ENCODE results near the gene NEK4. TPM values are rescaled to one million over a fixed set of nuclear protein-coding genes. Genes with fewer than 3 reads are reported as not detected.
"Not testable (repeated sequence)": the region's sequence is repeated elsewhere in the genome, so short reads cannot be mapped to it uniquely, and the experiment has no call there.

The NEK4 gene
- total RNA-seq, 2 experiments from 2014 or later, result 29.4 to 29.7 TPM

DNA sequence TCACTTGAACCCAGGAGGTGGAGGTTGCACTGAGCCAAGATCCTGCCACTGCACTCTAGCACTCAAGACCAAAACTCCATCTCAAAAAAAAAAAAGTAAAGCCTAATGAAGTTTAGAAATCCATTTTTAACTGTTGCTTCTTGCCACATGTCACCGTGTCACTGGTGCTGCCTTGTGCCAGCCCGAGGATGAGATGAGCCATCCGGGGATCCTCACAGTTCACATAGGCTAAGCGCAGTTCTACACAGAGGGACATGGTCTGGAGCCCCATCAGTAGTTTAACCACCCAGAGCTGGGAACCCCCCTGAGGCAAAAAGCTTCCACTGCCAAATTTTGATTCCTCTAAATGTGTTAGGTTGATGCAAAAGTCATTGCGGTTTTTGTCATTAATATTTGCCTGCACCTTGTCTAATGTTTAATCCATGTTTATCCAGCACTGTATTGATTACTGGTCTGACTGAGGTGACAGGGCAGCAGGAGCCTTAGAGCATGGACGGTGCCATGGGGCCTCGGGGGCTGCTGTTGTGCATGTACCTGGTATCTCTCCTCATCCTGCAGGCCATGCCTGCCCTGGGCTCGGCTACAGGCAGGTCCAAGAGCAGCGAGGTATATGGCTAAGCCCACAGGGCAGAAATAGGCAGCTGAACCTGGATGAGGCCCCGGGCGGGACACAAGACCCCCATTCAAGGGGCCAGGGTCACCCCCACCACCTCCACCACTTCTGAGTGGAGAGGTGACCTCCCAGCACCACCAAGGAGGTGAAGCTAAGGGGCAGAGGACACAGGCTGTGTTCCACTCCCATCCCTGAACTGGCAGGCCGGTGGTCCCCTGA, 6.6 kb upstream of the NEK4 start, which contains the start of gene ITIH1:
TSS of gene ITIH1 (plus strand) at position 473 of the 832 bp plus-strand sequence. CDS start at position 490, 17 bp downstream.
- Mint-ChIP-seq H3K36me3 (no peaks in the 10 kb centered on the region), H3K4me1 (no peaks in the 10 kb centered on the region), H3K27me3 (peaks cover 7% of the 10 kb centered on the region), H3K9me3 (no peaks in the 10 kb centered on the region), H3K4me3 (no peak within 1 kb of the TSS), H3K27ac (no peak within 1 kb of the TSS)
- no peak for DNase-seq

DNA sequence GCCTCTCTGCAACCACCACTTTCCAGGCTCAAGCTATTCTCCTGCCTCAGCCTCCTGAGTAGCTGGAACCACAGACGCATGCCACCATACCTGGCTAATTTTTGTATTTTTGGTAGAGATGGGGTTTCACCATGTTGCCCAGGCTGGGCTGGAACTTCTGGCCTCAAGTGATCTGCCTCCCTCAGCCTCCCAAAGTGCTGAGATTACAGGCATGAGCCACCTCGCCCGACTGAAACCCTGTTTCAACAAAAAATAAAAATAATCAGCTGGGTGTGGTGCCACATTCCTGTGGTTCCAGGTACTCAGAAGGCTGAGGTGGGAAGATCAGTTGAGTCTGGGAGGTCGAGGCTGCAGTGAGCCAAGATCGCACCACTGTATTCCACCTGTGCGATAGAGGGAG, 5.7 kb upstream of the NEK4 start:
- H3K9me3 Mint-ChIP-seq, H3K27me3 Mint-ChIP-seq, H3K4me3 Mint-ChIP-seq, H3K27ac Mint-ChIP-seq, H3K4me1 Mint-ChIP-seq, H3K36me3 Mint-ChIP-seq, DNase-seq: not testable (repeated sequence)

DNA sequence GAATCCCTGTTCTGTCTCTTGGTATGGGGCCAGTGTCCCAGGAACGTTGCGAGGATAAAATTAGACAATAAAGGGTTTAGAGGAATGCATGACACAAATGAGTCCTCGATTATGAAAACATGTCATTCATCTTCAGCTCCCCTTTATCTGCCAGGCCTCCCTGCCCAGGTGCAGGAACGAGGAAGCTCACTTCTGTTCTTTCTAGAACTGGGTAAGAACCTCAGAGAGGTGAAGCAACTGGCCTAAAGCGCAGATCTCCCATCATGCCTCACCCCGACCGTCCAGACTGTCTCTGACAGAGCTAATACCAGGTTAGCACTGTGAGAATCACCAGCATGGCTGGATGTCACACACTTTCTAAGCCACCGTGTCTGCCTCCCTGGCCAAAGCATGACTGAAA, 5.1 kb upstream of the NEK4 start:
- no peak overlapping the region for H3K27ac Mint-ChIP-seq
- no peak overlapping the region for H3K4me3 Mint-ChIP-seq
- peaks cover 2% of the 10 kb centered on the region for H3K4me1 Mint-ChIP-seq
- H3K36me3 Mint-ChIP-seq, result no peaks in the 10 kb centered on the region
- DNase-seq, result no peak
- no peaks in the 10 kb centered on the region for H3K27me3 Mint-ChIP-seq
- no peaks in the 10 kb centered on the region for H3K9me3 Mint-ChIP-seq

DNA sequence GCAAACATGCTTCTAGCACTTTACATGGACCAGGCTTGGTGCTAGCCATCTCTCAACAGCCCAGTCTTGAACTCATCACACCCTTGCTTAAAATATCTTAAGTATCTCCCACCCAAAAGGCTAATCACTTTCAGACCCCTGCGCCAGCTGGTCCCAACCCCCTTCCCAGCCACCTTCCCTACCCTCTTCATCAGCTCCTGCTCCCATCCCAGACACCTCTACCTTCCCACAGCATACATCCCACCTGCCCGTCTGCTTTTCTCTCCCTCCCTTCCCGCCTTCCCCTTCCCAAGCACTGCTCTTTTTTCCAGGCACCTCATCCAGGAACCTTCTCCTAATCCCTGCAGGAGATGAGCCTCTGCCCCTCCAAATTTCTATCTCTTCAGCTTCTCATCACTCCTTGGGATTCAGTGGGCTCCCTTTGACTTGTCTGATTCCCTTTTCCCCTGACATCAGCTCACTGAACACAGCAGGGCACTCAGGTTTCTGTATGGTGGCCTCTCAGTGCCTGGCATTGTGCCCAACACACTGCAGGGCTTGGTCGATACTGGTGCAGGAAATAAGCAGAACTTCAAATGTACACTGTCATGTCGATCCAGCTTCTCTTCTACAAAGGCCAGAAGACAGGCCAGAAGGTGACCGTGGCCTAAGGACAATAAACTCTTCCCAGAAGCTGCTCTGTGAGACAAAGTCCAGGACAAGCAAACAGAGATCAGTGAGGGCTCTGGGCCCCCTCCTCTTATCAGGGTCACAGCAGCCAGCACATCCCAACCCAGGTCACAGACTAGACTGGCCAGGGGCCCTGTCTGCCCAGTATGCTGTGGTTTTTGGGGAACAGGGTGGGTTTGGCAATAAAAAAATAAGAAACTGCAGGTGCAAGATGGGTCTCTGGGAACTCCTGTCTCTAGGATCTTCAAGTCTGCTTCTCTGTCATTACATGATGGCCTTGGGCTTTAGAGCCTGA, 4.4 kb upstream of the NEK4 start:
- Mint-ChIP-seq H3K9me3 (no peaks in the 10 kb centered on the region), H3K4me3 (no peak overlapping the region), H3K36me3 (no peaks in the 10 kb centered on the region), H3K27ac (no peak overlapping the region), H3K27me3 (no peaks in the 10 kb centered on the region), H3K4me1 (peaks cover 2% of the 10 kb centered on the region)
- DNase-seq, result no peak

DNA sequence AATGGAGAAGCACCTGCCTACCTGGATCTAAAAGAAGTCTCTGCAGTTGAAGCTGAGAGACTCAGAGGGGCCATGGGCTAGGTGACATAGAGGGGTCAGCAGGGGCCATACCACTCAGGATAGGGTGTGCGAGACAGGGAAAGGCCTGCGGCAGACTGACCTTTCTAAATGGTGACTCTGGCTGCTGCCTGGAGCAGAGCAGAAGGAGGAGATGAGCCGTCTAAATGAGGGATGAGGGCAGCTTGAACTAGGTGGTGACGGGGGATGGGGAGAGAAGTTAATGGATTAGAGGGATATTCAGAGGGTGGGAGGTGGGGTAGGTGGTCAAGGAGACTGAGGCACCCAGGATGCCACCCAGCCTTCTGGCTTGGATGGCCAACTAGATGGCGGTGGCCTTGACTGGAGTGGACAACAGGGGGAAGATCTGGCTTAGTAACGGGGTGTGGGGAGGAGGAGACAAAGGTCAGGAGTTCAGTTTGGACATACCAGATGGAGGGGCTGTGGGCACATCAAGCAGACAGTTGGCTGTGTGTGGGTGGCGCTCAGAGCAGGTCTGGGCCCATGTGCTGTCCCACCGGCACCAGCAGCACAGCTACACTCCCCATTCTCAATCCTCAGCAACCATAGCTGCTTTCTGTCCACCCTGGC, 3.5 kb upstream of the NEK4 start:
- H3K4me1 Mint-ChIP-seq, result peaks cover 10% of the 10 kb centered on the region
- no peak overlapping the region for H3K27ac Mint-ChIP-seq
- H3K4me3 Mint-ChIP-seq, result no peak overlapping the region
- H3K36me3 Mint-ChIP-seq, result peaks cover 2% of the 10 kb centered on the region
- H3K9me3 Mint-ChIP-seq, result no peaks in the 10 kb centered on the region
- no peak for DNase-seq
- H3K27me3 Mint-ChIP-seq, result no peaks in the 10 kb centered on the region

DNA sequence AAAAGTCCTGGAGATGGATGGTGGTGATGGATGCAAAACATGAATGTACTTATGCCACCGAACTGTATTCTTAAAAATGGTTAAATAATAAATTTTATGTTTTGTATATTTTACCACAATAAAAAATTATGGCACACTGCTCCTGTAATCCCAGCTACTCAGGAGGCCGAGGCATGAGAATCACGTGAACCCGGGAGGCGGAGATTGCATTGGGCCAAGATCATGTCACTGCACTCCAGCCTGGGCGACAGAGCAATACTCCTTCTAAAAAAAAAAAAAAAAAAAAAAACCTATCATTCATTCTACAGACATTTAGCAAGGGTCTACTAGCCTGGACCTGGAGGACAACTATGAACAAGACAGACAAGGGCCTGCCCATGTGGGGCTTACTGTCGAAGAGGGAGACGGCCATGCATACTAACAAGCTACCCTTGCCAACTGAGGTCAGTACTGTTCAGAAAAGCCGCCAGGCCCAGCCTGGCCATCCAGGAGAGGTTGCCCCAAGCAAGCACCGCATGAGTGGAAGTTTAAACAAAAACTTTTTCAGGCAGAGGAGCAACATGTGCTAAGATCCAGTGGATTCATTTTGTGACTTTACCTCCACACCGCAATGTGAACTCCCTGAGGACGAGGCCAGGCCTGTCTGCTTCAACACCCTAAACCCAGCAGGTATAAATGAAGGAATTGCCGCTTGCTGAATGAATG, 2.8 kb upstream of the NEK4 start:
- no peak for DNase-seq
- H3K4me1 Mint-ChIP-seq, result peaks cover 14% of the 10 kb centered on the region
- H3K9me3 Mint-ChIP-seq, result no peaks in the 10 kb centered on the region
- no peak overlapping the region for H3K4me3 Mint-ChIP-seq
- peaks cover 2% of the 10 kb centered on the region for H3K36me3 Mint-ChIP-seq
- no peaks in the 10 kb centered on the region for H3K27me3 Mint-ChIP-seq
- H3K27ac Mint-ChIP-seq, result no peak overlapping the region

DNA sequence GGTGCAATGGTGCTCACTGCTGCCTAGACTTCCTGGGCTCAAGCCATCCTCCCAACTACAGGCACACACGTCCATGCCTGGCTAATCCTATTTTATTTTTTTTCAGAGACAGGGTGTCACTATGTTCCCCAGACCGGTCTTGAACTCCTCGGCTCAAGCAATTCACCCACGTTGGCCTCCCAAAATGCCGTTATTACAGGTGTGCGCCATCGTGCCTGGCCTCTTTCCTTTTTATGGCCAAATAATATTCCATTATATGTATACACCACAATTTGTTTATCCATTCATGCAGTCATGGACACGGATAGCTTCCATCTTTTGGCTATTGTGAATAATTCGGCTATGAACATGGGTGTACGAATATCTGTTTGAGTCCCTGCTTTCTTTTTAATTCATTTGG, 962 bp upstream of the NEK4 start:
- Mint-ChIP-seq H3K4me1 (peaks cover 18% of the 10 kb centered on the region), H3K36me3 (peaks cover 2% of the 10 kb centered on the region), H3K9me3 (no peaks in the 10 kb centered on the region), H3K4me3 (peak overlapping the region; percentile 93), H3K27me3 (no peaks in the 10 kb centered on the region), H3K27ac (peak overlapping the region; percentile 89)
- DNase-seq, result no peak

DNA sequence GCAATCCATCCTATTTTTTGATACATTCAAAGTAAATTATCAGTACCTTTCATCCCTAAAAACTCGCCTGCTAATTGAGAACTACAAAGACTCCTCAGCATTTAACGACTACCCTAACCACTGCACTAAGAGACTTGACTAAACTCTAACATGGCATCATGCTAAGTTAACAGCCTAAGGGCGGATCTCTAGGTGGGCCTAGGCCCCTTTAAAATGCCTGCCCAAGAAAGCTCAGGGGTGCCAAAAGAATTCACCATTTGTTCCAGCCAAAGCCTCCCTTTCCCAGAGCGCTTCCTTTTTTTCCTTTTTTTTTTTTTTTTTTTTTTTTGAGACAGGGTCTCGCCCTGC, 568 bp upstream of the NEK4 start:
- peak overlapping the region; percentile 89 for H3K27ac Mint-ChIP-seq
- H3K4me3 Mint-ChIP-seq, result peak overlapping the region; percentile 93
- DNase-seq, result no peak
- H3K9me3 Mint-ChIP-seq, result no peaks in the 10 kb centered on the region
- peaks cover 18% of the 10 kb centered on the region for H3K4me1 Mint-ChIP-seq
- H3K36me3 Mint-ChIP-seq, result peaks cover 2% of the 10 kb centered on the region
- H3K27me3 Mint-ChIP-seq, result no peaks in the 10 kb centered on the region

DNA sequence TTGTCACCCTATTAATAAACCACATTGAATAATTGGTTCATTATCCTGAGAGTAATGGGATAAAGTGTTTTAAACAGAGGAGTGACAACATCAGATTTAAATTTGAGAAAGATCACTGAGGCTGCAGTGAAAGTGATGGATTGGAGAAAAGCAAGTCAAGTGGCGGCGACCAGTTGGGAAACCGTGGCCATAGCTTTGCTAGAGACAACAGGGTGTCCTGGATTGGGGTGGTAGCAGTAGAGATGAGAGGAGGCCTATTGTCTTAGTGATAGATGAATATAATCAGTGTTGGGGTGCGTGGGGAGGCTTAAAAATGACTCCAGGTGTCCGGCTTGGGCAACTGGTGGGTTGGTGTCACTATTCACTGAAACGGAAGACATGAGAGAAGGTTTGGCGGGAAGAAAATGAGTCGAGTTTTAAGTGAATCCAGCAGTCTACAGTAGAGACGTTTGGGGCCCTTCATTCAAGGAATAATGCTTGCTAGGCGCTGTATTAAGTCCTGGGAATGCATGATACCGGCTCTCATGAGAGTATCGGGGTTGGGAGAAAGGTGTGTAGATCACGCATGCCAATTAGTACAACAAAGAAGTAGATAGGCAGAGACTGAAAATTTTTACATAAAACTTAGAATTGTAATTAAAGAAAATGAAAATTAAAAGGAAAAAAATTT, 819 bp downstream of the NEK4 start:
- H3K4me3 Mint-ChIP-seq, result peak overlapping the region; percentile 93
- peak overlapping the region; percentile 87 for H3K27ac Mint-ChIP-seq
- no peaks in the 10 kb centered on the region for H3K9me3 Mint-ChIP-seq
- no peaks in the 10 kb centered on the region for H3K27me3 Mint-ChIP-seq
- peaks cover 18% of the 10 kb centered on the region for H3K4me1 Mint-ChIP-seq
- peaks cover 2% of the 10 kb centered on the region for H3K36me3 Mint-ChIP-seq
- DNase-seq, result no peak

DNA sequence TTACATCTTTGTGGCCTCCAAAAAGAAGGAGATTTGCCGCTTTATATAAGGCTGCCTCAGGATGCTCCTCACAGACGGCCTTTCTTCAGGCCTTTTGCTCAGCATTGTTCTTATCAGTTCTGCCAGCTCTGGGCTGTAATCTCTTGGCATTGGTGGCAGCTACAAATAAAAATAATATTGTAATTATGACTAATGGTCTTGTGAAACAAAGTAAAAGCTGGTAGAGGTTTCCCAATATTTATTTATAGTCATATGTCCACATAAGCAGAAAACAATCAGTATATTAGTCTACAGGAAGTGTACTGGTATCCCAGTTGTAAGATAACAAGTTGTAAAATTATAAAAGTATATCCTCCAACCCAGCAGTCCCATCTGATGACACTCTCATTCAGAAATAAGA, 7.3 kb downstream of the NEK4 start:
- no peaks in the 10 kb centered on the region for H3K27me3 Mint-ChIP-seq
- H3K27ac Mint-ChIP-seq, result no peak overlapping the region
- peaks cover 9% of the 10 kb centered on the region for H3K36me3 Mint-ChIP-seq
- DNase-seq, result no peak
- no peak overlapping the region for H3K4me3 Mint-ChIP-seq
- H3K4me1 Mint-ChIP-seq, result peaks cover 3% of the 10 kb centered on the region
- no peaks in the 10 kb centered on the region for H3K9me3 Mint-ChIP-seq

DNA sequence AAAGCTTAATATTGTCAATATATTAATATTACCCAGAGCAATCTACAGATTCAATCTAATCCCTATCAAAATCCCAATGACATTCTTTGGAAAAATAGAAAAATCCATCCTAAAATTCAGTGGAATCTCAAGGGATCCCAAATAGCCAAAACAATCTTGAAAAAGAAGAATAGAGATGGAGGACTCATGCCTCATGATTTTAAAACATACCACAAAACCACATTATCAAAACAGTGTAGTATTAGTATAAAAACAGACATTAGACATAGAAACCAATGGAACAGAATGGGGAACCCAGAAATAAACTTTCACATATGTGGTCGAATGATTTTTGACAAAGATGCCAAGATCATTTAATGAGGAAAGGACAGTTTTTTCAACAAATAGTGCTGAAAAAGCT, 14.6 kb downstream of the NEK4 start:
- no peak overlapping the region for H3K27ac Mint-ChIP-seq
- H3K4me1 Mint-ChIP-seq, result no peaks in the 10 kb centered on the region
- peaks cover 12% of the 10 kb centered on the region for H3K36me3 Mint-ChIP-seq
- H3K27me3 Mint-ChIP-seq, result no peaks in the 10 kb centered on the region
- H3K4me3 Mint-ChIP-seq, result no peak overlapping the region
- DNase-seq, result no peak
- H3K9me3 Mint-ChIP-seq, result no peaks in the 10 kb centered on the region

DNA sequence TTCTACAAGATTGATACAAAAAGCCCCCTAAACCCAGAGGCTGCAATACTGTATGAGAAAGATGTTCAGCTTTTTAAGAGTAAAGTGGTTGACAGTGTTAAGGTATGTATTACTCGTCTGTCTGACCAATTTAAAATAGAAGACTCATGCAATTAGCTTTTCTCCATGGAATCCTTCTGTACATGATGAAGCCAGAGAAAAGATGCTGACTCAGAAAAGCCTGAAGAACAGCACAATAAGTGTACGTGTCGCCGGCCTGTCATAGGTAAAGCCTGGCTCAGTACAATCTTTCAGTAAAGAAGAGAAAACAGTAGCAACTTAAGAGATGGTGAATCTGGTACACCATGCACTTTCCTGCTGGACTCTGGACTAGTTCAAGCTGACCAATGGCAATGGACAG, 16.4 kb downstream of the NEK4 start:
- Mint-ChIP-seq H3K4me1 (no peaks in the 10 kb centered on the region), H3K36me3 (peaks cover 14% of the 10 kb centered on the region), H3K27me3 (no peaks in the 10 kb centered on the region), H3K9me3 (no peaks in the 10 kb centered on the region), H3K27ac (no peak overlapping the region), H3K4me3 (no peak overlapping the region)
- DNase-seq, result no peak

DNA sequence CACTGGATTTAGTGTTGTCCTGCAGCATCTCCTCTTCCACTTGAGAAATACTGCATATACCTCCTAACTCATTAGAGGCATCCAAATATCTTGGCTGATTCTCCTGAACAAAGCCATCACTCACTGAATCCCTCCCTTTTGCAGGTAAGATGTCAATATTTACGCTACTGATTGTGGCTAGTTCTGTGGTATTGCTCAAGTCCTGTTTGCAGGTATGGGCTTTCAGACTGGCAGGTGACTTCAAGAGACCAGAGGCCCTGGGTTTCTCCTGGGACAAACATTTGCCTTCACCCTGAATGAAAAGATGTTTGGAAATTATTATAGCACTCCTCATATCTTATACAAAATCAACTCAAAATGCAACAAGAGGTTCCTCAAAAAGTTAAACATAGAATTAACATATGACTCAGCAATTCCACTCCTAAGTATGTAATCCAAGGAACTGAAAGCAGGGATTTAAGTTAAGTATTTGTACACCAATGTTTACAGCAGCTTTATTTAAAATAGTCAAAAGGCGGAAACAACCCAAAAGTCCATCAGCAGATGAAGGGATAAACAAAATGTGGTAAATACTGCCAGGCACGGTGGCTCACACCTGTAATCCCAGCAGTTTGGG, 18.6 kb downstream of the NEK4 start:
- Mint-ChIP-seq H3K9me3 (no peaks in the 10 kb centered on the region), H3K36me3 (peaks cover 17% of the 10 kb centered on the region), H3K4me1 (no peaks in the 10 kb centered on the region), H3K27ac (no peak overlapping the region), H3K4me3 (no peak overlapping the region), H3K27me3 (no peaks in the 10 kb centered on the region)
- DNase-seq, result no peak

DNA sequence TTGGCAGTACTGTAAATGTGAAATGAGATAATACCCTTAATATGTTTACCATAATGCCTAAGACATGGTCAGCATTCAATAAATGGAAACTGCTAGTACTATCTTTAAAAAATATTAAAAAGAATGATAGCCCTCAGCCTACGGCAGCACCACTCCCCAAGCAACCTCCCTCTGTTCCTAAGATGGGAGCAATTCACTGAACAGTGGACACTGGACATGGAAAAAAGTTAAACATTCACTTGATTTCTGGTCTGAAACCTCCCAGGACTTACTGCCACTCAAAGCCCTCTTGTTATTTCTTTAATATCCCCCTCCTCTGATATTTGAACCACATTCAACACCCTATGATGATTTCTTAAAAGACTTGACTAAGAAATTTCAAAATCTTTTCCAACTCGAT, 27.0 kb downstream of the NEK4 start:
- peaks cover 19% of the 10 kb centered on the region for H3K36me3 Mint-ChIP-seq
- no peak overlapping the region for H3K27ac Mint-ChIP-seq
- H3K4me3 Mint-ChIP-seq, result no peak overlapping the region

More for the DNA sequence above, 27.0 kb downstream of the NEK4 start:
- no peak for DNase-seq
- Mint-ChIP-seq H3K27me3 (no peaks in the 10 kb centered on the region), H3K4me1 (no peaks in the 10 kb centered on the region), H3K9me3 (no peaks in the 10 kb centered on the region)

Data from activated naive CD8-positive, alpha-beta T cell treated with anti-CD3 and anti-CD28 coated beads for 36 hours (primary cell).